Measurements from ENCODE around the gene ZNF76.
"Not testable (repeated sequence)": the region's sequence is repeated elsewhere in the genome, so short reads cannot be mapped to it uniquely, and the experiment has no call there.

Gene ZNF76

DNA sequence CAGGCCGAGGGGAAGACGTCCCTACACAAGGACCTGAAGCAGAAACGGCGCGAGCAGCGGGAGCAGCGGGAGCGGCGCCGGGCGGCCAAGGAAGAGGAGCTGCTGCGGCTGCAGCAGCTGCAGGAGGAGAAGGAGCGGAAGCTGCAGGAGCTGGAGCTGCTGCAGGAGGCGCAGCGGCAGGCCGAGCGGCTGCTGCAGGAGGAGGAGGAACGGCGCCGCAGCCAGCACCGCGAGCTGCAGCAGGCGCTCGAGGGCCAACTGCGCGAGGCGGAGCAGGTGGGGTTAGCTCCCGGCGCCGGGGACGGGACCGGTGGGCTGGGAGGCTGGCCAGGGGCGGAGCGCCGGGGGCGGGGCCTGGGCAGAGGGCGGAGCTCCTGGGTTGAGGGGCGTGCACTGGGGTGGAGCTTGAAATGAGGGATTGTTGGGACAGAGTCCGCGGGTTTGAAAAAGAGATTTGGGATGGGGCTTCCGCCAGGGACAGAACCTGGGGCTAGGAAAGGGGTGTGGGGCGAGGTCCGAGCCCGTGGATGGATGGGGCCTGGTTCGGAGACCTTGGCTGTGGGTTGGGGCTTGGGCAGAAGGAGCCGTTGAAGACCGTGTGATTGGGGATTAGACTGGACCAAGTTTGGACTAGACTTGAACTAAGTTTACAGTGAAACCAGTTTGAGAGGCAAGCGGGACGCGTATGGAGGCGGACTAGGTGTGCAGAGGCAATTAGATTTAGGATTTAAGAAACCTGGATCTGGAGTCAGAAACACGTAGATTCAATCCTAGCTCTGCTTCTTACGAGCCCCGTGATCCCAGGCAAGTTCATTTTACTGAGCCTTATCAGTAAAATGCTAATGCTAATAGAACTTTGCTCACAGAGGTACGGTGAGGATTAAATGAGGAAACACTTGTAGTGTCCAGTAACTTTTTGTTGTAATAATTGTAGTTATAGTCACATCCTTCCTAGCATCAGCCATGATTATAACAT lies 58.9 kb downstream of the ZNF76 start:
- TF ChIP-seq, protein P1, sequence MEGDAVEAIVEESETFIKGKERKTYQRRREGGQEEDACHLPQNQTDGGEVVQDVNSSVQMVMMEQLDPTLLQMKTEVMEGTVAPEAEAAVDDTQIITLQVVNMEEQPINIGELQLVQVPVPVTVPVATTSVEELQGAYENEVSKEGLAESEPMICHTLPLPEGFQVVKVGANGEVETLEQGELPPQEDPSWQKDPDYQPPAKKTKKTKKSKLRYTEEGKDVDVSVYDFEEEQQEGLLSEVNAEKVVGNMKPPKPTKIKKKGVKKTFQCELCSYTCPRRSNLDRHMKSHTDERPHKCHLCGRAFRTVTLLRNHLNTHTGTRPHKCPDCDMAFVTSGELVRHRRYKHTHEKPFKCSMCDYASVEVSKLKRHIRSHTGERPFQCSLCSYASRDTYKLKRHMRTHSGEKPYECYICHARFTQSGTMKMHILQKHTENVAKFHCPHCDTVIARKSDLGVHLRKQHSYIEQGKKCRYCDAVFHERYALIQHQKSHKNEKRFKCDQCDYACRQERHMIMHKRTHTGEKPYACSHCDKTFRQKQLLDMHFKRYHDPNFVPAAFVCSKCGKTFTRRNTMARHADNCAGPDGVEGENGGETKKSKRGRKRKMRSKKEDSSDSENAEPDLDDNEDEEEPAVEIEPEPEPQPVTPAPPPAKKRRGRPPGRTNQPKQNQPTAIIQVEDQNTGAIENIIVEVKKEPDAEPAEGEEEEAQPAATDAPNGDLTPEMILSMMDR (conservative IDR thresholded peaks at IDR 0.05; ENCODE audit: low read depth, low read length): no peak
- DNase-seq (ENCODE audit: low read depth): peak; percentile 56
- peak overlapping the region; percentile 73 for H3K4me3 ChIP-seq (ENCODE audit: low read length)

GRCh38 chr6:35319346-35320030 lies 60.0 kb downstream of the ZNF76 start:
- TF ChIP-seq, protein P1 (conservative IDR thresholded peaks at IDR 0.05; ENCODE audit: low read depth, low read length): no peak
- DNase-seq (ENCODE audit: low read depth): no peak
- H3K4me3 ChIP-seq (ENCODE audit: low read length): no peak overlapping the region

GRCh38 chr6:35320031-35320410 lies 60.5 kb downstream of the ZNF76 start:
- no peak overlapping the region for H3K4me3 ChIP-seq (ENCODE audit: low read length)
- TF ChIP-seq, protein P1 (conservative IDR thresholded peaks at IDR 0.05; ENCODE audit: low read depth, low read length): no peak
- DNase-seq (ENCODE audit: low read depth): no peak

GRCh38 chr6:35321091-35321490 lies 61.6 kb downstream of the ZNF76 start:
- DNase-seq (ENCODE audit: low read depth): no peak
- H3K4me3 ChIP-seq (ENCODE audit: low read length): no peak overlapping the region
- TF ChIP-seq, protein P1 (conservative IDR thresholded peaks at IDR 0.05; ENCODE audit: low read depth, low read length): no peak

DNA sequence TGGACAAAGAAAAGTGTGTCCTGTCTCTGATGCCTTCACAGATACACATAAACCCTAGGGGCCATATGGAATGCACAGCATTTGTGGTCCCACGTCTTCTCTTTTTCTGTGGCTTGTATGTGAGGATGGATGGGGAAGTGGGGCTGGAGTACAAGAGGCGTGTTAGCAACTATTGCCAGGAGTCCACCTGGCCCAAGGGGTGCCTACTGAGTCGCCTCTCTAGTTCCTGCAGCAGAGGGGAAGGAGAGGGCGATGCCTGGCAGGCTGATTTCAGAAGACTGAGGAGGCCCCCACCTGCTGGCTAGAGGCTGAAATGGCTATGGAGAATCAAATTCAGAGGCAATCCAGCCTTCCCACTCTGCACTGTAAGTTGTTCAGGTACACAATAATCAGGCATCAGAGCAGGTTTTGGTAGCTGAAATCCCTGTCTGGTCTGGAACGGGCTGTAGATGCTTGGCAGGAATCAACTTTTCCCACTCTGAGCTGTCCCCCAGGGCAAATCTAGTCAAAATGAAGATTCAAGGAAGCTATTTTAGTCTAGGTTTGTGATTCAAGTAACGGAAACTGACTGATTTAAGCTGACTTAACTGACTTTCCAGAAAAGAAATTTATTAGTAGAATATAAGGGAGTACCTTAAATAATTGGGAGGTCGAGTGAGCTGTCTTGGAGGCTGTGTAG lies 68.0 kb downstream of the ZNF76 start:
- no peak overlapping the region for H3K4me3 ChIP-seq (ENCODE audit: low read length)
- TF ChIP-seq, protein P1 (conservative IDR thresholded peaks at IDR 0.05; ENCODE audit: low read depth, low read length): peak; percentile 81

GRCh38 chr6:35328108-35328723 lies 68.7 kb downstream of the ZNF76 start:
- no peak overlapping the region for H3K4me3 ChIP-seq (ENCODE audit: low read length)
- TF ChIP-seq, protein P1 (conservative IDR thresholded peaks at IDR 0.05; ENCODE audit: low read depth, low read length): no peak
- no peak for DNase-seq (ENCODE audit: low read depth)

More for the DNA sequence above, 68.0 kb downstream of the ZNF76 start:
- no peak for DNase-seq (ENCODE audit: low read depth)

GRCh38 chr6:35328965-35329364 lies 69.4 kb downstream of the ZNF76 start:
- not testable (repeated sequence) for DNase-seq (ENCODE audit: low read depth); H3K4me3 ChIP-seq (ENCODE audit: low read length)
